ENCODE results near the gene DKKL1. TPM values are rescaled to one million over a fixed set of nuclear protein-coding genes. Genes with fewer than 3 reads are reported as not detected.

The DKKL1 gene
- total RNA-seq, 2 experiments from 2014 or later, result not detected

- ChIA-PET POLR2A (no interaction called here), CTCF (no interaction called here)
- Mint-ChIP-seq H3K27ac (peak overlapping the region; percentile 46), H3K27me3 (ENCODE audit: low read depth) (no peaks in the 10 kb centered on the region), H3K4me3 (no peak overlapping the region), H3K9me3 (ENCODE audit: insufficient read depth) (no peaks in the 10 kb centered on the region), H3K36me3 (ENCODE audit: low read depth) (peaks cover 39% of the 10 kb centered on the region), H3K4me1 (ENCODE audit: low read depth) (peaks cover 50% of the 10 kb centered on the region)
- ATAC-seq (no peak), DNase-seq (no peak)
Measured at GRCh38 chr19:49338691-49339300, 24.9 kb upstream of the DKKL1 start.

DNA sequence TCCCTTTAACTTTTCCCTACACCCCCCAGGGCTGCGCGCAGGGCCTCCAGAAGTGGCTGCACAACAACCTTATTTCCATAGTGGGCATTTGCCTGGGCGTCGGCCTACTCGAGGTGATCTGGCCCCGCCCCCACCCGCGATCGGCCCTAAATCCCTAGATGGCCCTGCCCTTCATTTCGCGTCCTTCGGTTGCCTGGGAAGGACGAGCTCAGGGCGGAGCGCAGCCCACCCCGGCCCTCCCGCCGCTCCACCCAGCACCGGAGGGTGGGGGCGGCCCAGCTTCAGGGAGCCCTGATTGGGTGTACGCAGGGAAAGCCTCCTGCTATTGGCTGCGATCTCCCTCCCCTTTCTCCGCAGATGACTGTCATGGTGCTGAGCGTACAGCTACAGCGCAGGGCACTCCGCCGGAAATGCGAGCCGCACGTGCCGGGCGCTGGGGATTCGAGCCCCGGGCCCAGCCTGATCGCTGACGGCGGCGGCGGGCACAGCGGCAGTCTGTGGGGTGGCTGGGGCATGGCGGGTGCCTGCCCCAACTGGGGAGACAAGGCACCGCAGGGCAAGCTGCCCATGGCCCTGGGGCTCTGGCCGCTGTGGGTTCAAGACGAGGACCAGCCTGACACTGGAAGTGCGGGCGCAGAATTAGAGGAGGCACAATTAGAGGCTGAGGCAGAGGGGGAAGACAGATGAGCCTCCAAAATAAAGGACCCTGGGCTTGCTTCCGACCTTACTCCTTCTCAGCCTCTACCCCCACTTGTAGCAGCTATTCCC is 24.2 kb upstream of the DKKL1 start:
- ChIA-PET CTCF (interaction anchor here (1.0 to 1.4 kb wide), 2 partner anchors 52 to 126 kb away, joined by 3 to 4 read pairs; no protein-coding TSS in a partner anchor), POLR2A (no interaction called here)
- Mint-ChIP-seq H3K36me3 (ENCODE audit: low read depth) (peaks cover 39% of the 10 kb centered on the region), H3K4me3 (no peak overlapping the region), H3K4me1 (ENCODE audit: low read depth) (peaks cover 45% of the 10 kb centered on the region), H3K27ac (no peak overlapping the region), H3K27me3 (ENCODE audit: low read depth) (no peaks in the 10 kb centered on the region), H3K9me3 (ENCODE audit: insufficient read depth) (no peaks in the 10 kb centered on the region)
- ATAC-seq (no peak), DNase-seq (no peak)

DNA sequence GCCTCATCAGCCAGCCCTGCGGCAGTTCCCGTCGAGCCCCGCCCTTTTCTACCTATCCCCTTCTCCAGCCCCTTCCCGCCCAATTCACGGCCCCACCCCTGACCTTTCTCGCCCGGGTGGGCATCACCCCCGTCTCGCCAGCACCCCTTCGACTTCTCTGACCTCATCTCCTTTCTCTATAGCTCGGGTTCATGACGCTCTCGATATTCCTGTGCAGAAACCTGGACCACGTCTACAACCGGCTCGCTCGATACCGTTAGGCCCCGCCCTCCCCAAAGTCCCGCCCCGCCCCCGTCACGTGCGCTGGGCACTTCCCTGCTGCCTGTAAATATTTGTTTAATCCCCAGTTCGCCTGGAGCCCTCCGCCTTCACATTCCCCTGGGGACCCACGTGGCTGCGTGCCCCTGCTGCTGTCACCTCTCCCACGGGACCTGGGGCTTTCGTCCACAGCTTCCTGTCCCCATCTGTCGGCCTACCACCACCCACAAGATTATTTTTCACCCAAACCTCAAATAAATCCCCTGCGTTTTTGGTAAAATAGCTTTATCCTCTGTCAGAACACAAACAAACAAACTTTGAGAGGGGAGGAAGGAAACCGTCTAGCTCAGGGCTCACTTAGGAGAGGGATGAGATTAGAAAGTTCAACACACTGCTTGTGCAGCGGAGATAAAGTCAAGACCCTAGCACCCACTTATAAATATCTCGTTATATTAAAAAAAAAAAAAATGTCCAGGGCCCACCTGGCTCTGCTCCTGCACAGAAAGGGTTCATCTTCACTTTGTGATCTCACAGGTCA is 23.4 kb upstream of the DKKL1 start:
- Mint-ChIP-seq H3K9me3 (ENCODE audit: insufficient read depth) (no peaks in the 10 kb centered on the region), H3K27me3 (ENCODE audit: low read depth) (no peaks in the 10 kb centered on the region), H3K4me1 (ENCODE audit: low read depth) (peaks cover 49% of the 10 kb centered on the region), H3K4me3 (no peak overlapping the region), H3K27ac (peak overlapping the region; percentile 54), H3K36me3 (ENCODE audit: low read depth) (peaks cover 39% of the 10 kb centered on the region)
- POLR2A ChIA-PET, result interaction anchor here (0.7 to 1.0 kb wide), 2 partner anchors 18 to 19 kb away, joined by 3 to 4 read pairs; no protein-coding TSS in a partner anchor
- ATAC-seq (no peak), DNase-seq (no peak)
- CTCF ChIA-PET, result interaction anchor here (1.0 to 1.4 kb wide), 2 partner anchors 51 to 127 kb away, joined by 3 to 4 read pairs; no protein-coding TSS in a partner anchor

GRCh38 chr19:49340865-49341718 is 22.6 kb upstream of the DKKL1 start:
- H3K27me3 Mint-ChIP-seq (ENCODE audit: low read depth), result no peaks in the 10 kb centered on the region
- no peak overlapping the region for H3K27ac Mint-ChIP-seq
- ChIA-PET CTCF (interaction anchor here (1.0 to 1.4 kb wide), 2 partner anchors 51 to 127 kb away, joined by 3 to 4 read pairs; no protein-coding TSS in a partner anchor), POLR2A (interaction anchor here (0.7 to 1.0 kb wide), 2 partner anchors 17 to 19 kb away, joined by 3 to 4 read pairs; no protein-coding TSS in a partner anchor)
- H3K9me3 Mint-ChIP-seq (ENCODE audit: insufficient read depth), result no peaks in the 10 kb centered on the region
- H3K4me1 Mint-ChIP-seq (ENCODE audit: low read depth), result peaks cover 48% of the 10 kb centered on the region
- DNase-seq, result no peak
- no peak overlapping the region for H3K4me3 Mint-ChIP-seq
- H3K36me3 Mint-ChIP-seq (ENCODE audit: low read depth), result peaks cover 36% of the 10 kb centered on the region
- no peak for ATAC-seq

DNA sequence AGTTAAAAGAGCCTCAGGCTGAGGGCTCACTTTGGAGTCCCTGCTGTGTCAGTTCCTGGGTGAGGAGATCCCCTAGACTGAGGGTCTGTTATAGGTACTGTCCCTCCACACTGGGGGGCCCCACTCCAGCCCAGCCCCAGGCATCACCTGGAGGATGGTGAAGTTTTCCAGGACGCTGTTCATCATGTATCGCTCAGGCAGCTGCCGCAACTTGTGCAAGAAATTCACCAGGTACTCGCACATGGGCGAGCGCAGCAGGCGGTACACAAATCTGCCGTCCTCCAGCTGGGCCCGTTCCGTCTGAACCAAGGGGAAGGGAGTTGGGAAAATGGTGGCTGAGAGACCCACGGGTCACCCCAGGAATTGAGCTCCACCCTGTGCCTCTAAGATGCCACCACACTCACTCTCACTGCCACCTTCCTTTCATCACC is 21.4 kb upstream of the DKKL1 start:
- Mint-ChIP-seq H3K4me1 (ENCODE audit: low read depth) (peaks cover 36% of the 10 kb centered on the region), H3K9me3 (ENCODE audit: insufficient read depth) (no peaks in the 10 kb centered on the region), H3K4me3 (no peak overlapping the region), H3K27ac (no peak overlapping the region), H3K27me3 (ENCODE audit: low read depth) (no peaks in the 10 kb centered on the region), H3K36me3 (ENCODE audit: low read depth) (peaks cover 29% of the 10 kb centered on the region)
- CTCF ChIA-PET, result no interaction called here
- ATAC-seq (no peak), DNase-seq (no peak)
- POLR2A ChIA-PET, result interaction anchor here (0.7 kb wide), 1 partner anchor 334 kb away, joined by 3 read pairs; no protein-coding TSS in a partner anchor

DNA sequence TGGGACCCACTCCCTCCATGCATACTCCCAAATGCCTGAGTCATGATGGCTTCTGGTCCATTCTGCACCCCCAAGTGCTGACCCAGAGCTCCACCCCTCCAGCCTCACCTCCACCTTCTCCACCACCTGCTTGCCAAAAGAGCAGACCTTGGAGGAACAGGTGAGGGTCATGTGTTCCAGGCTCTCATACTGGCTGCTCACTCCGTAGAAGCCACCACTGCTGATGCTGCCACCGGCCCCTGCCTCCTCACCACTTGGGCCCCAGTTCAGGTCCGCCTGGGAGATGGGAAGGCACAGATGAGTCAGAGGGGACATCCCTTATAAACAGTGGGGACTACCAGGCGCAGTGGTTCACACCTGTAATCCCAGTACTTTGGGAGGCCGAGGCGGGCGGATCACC is 20.6 kb upstream of the DKKL1 start:
- Mint-ChIP-seq H3K9me3 (ENCODE audit: insufficient read depth) (no peaks in the 10 kb centered on the region), H3K4me3 (no peak overlapping the region), H3K27ac (no peak overlapping the region), H3K36me3 (ENCODE audit: low read depth) (peaks cover 22% of the 10 kb centered on the region), H3K4me1 (ENCODE audit: low read depth) (peaks cover 30% of the 10 kb centered on the region), H3K27me3 (ENCODE audit: low read depth) (no peaks in the 10 kb centered on the region)
- ChIA-PET POLR2A (interaction anchor here (1.6 kb wide), 1 partner anchor 9 kb away, joined by 6 read pairs; no protein-coding TSS in a partner anchor), CTCF (no interaction called here)
- DNase-seq, result no peak
- no peak for ATAC-seq

DNA sequence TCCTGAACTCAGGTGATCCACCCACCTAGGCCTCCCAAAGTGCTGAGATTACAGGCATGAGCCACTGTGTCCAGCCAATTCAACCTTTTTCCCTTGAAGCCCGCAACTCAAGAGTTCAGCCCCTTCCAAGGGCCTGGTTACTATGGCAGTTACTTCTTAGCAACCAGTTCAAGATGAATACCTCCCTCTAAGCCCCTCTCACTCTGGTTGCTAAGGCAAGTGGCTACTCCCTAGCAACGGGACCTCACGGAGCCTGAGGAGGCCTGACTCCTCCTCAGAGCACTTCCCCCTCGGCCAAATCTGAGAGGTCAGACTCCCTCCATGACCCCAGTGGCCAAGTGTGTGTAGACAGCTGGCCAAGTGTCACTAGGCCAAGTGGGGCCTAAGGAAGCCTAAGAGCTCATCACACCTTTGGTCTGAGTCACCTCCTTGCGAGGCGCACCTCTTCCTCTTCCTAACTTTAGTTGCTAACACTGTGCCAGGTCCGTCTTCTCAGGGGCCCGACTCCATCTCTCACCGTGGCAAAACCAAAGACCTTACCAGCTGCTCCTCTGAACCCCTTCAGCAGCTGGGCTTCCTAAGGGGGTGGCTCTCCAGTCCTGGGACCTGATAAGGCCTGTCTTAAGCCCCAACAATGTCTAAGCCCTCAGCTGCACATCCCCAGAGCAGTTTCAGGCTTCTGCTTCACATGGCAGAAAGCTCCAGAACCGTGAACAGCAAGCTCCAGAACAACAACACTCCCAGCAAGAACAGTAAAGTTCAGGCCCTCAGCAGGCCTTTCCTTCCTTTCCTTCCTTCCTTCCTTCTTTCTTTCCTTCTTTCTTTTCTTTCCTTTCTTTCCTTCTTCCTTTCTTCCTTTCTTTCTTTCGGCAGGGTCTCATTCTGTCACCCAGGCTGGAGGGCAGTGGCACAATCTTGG is 18.9 kb upstream of the DKKL1 start:
- ChIA-PET CTCF (interaction anchor here (0.9 to 1.4 kb wide), 5 partner anchors 11 to 146 kb away, joined by 3 to 5 read pairs (median 4); no protein-coding TSS in a partner anchor), POLR2A (interaction anchor here (1.6 kb wide), 1 partner anchor 11 kb away, joined by 6 read pairs; no protein-coding TSS in a partner anchor)
- ATAC-seq, result no peak
- no peak for DNase-seq
- peaks cover 18% of the 10 kb centered on the region for H3K4me1 Mint-ChIP-seq (ENCODE audit: low read depth)
- H3K27ac Mint-ChIP-seq, result no peak overlapping the region
- H3K27me3 Mint-ChIP-seq (ENCODE audit: low read depth), result no peaks in the 10 kb centered on the region
- H3K4me3 Mint-ChIP-seq, result no peak overlapping the region
- peaks cover 12% of the 10 kb centered on the region for H3K36me3 Mint-ChIP-seq (ENCODE audit: low read depth)
- no peaks in the 10 kb centered on the region for H3K9me3 Mint-ChIP-seq (ENCODE audit: insufficient read depth)

- no peaks in the 10 kb centered on the region for H3K27me3 Mint-ChIP-seq (ENCODE audit: low read depth)
Measured at GRCh38 chr19:49347191-49347590, 16.5 kb upstream of the DKKL1 start.

DNA sequence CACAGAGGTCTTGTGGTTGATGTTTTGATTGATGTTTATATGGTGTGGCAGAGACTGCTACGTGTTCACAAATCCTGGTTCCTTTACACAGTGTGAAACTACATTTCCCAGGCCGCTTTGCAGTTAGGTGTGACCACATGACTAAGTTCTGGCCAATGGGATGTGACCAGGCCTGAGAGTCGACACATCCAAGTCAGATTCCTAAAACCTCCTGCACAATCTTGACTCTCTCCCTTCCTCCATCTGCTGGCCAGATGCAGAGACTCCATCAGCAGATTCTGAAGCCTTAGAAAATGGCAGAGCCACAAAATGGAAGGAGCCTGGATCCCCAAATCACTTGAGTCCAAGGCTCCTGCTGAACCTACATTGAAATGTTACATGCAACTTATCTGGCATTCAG is 15.8 kb upstream of the DKKL1 start:
- Mint-ChIP-seq H3K36me3 (ENCODE audit: low read depth) (no peaks in the 10 kb centered on the region), H3K27me3 (ENCODE audit: low read depth) (no peaks in the 10 kb centered on the region), H3K4me3 (no peak overlapping the region), H3K27ac (no peak overlapping the region), H3K9me3 (ENCODE audit: insufficient read depth) (no peaks in the 10 kb centered on the region), H3K4me1 (ENCODE audit: low read depth) (peaks cover 11% of the 10 kb centered on the region)
- ATAC-seq, result no peak
- DNase-seq, result no peak
- ChIA-PET CTCF (interaction anchor here (0.8 to 1.2 kb wide), 3 partner anchors 20 to 47 kb away, joined by 3 to 4 read pairs (median 3); no protein-coding TSS in a partner anchor), POLR2A (no interaction called here)

More at GRCh38 chr19:49347191-49347590, 16.5 kb upstream of the DKKL1 start:
- H3K4me3 Mint-ChIP-seq, result no peak overlapping the region
- H3K4me1 Mint-ChIP-seq (ENCODE audit: low read depth), result peaks cover 11% of the 10 kb centered on the region
- ChIA-PET POLR2A (no interaction called here), CTCF (no interaction called here)
- DNase-seq, result no peak
- no peak for ATAC-seq
- no peak overlapping the region for H3K27ac Mint-ChIP-seq
- H3K9me3 Mint-ChIP-seq (ENCODE audit: insufficient read depth), result no peaks in the 10 kb centered on the region
- H3K36me3 Mint-ChIP-seq (ENCODE audit: low read depth), result no peaks in the 10 kb centered on the region

All from activated CD8-positive, alpha-beta T cell treated with anti-CD3 and anti-CD28 coated beads, Interleukin-2, amount 10 ng/mL, durations not matched to agents 7 days and 5 days (primary cell).